K562 (cell line): Measurements from ENCODE around the gene OSCP1. TPM values are rescaled to one million over a fixed set of nuclear protein-coding genes. Genes with fewer than 3 reads are reported as not detected.

ENCODE experiments used
- CBX2 ChIP-seq: fragments of 200-600 bp; sonication (generic); IDR thresholded peaks from one replicate; pipeline ENCODE4 v1.6.1; 2012; ENCODE audit warnings: mild to moderate bottlenecking, low read length, inconsistent platforms; ENCODE audit not compliant: insufficient read depth, poor library complexity, severe bottlenecking
- CHD2 ChIP-seq: IDR thresholded peaks from 2 replicates; pipeline ENCODE4 v1.6.1; 2011; ENCODE audit warnings: low read depth, low read length
- CREB1 ChIP-seq, 2 experiments: sonication (generic) in 1 of 2; formaldehyde crosslinking in 1 of 2; IDR thresholded peaks; 2 replicates each; pipeline versions ENCODE4 v1.6.1 to v1.8.0; 2012 to 2022; ENCODE audit warnings: inconsistent platforms in 1 of 2, mild to moderate bottlenecking in 1 of 2, missing genetic modification reagents in 1 of 2, moderate library complexity in 1 of 2
- ETV1 ChIP-seq: fragments of 450-650 bp; conservative IDR thresholded peaks from 2 replicates; pipeline ENCODE4 v1.6.1; 2016; ENCODE audit warnings: missing genetic modification characterization, control low read depth, low read depth, missing compliant biosample characterization
- GABPB2 ChIP-seq: fragments of 250-450 bp; sonication (Bioruptor Pico); conservative IDR thresholded peaks from 2 replicates; pipeline ENCODE4 v1.5.1; 2021; ENCODE audit warnings: mild to moderate bottlenecking
- HCFC1 ChIP-seq: IDR thresholded peaks from 2 replicates; pipeline ENCODE4 v1.6.1; 2012; ENCODE audit warnings: low read depth, low read length, improper control_type of control experiment
- HNRNPLL ChIP-seq: fragments of 200-400 bp; formaldehyde crosslinking; IDR thresholded peaks from 2 replicates; pipeline ENCODE4 v1.6.1; 2017; ENCODE audit warnings: low read length, low read depth, mild to moderate bottlenecking; ENCODE audit not compliant: poor library complexity, severe bottlenecking
- LCOR ChIP-seq: sonication (generic); formaldehyde crosslinking; IDR thresholded peaks from 2 replicates; pipeline ENCODE4 v1.8.0; 2022; ENCODE audit warnings: mild to moderate bottlenecking, missing genetic modification reagents
- MTF1 ChIP-seq: fragments of 250-450 bp; sonication (Bioruptor Pico); IDR thresholded peaks from 2 replicates; pipeline ENCODE4 v1.9.0; 2021; ENCODE audit warnings: moderate library complexity, mild to moderate bottlenecking, inconsistent platforms, borderline replicate concordance
- NFATC3 ChIP-seq: fragments of 450-650 bp; IDR thresholded peaks from 2 replicates; pipeline ENCODE4 v1.6.1; 2017; ENCODE audit warnings: mild to moderate bottlenecking
- NFXL1 ChIP-seq: fragments of 450-650 bp; formaldehyde crosslinking; IDR thresholded peaks from 2 replicates; pipeline ENCODE4 v1.4.0; 2021; ENCODE audit warnings: mild to moderate bottlenecking
- POLR2AphosphoS2 ChIP-seq: IDR thresholded peaks from 2 replicates; pipeline ENCODE4 v1.6.1; 2012; ENCODE audit warnings: low read length, improper control_type of control experiment
- RFX1 ChIP-seq: fragments of 450-650 bp; IDR thresholded peaks from 2 replicates; pipeline ENCODE4 v1.6.1; 2016; ENCODE audit warnings: mild to moderate bottlenecking, moderate library complexity
- RREB1 ChIP-seq: fragments of 250-450 bp; sonication (Bioruptor Pico); IDR thresholded peaks from 2 replicates; pipeline ENCODE4 v1.4.0; 2020
- SIX5 ChIP-seq, 2 experiments: IDR thresholded peaks; 2 replicates each; pipeline ENCODE4 v1.6.1; 2011; ENCODE audit warnings: low read length in 2 of 2, borderline replicate concordance in 1 of 2, low read depth in 1 of 2, mild to moderate bottlenecking in 1 of 2, moderate library complexity in 1 of 2; ENCODE audit not compliant: insufficient read depth in 1 of 2
- SRSF9 ChIP-seq: fragments of 200-400 bp; formaldehyde crosslinking; IDR thresholded peaks from 2 replicates; pipeline ENCODE4 v1.6.1; 2017; ENCODE audit warnings: low read depth, low read length, borderline replicate concordance
- ZBTB12 ChIP-seq: fragments of 250-450 bp; sonication (Bioruptor Pico); IDR thresholded peaks from 2 replicates; pipeline ENCODE4 v1.4.0; 2020
- ZBTB7A ChIP-seq: IDR thresholded peaks from 2 replicates; pipeline ENCODE4 v1.6.1; 2011; ENCODE audit warnings: low read depth, mild to moderate bottlenecking, low read length, moderate library complexity, borderline replicate concordance; ENCODE audit not compliant: control insufficient read depth
- ZNF436 ChIP-seq: fragments of 250-450, 450-650 bp; sonication (Bioruptor Pico); formaldehyde crosslinking; IDR thresholded peaks from 2 replicates; pipeline ENCODE4 v1.7.0; 2020; ENCODE audit warnings: mild to moderate bottlenecking
- polyA plus RNA-seq, 8 experiments: library from polyadenylated mRNA; depleted of rRNA in 4 of 8; stranded (reverse) in 5 of 8; unstranded in 3 of 8; fragments of >200 nt; fragmentation: Nextera tagmentation in 2 of 8; fragmentation: Illumina TruSeq in 1 of 8; extraction: Ambion mirVana in 2 of 8; extraction: Trizol in 1 of 8; gene quantifications; 2 replicates each; pipeline versions ENCODE4 v1.2.1 to v1.2.3, GENCODE V29; 2011 to 2014; ENCODE audit warnings: inconsistent platforms in 1 of 8, missing spikeins in 1 of 8
- total RNA-seq, 7 experiments: library from RNA; depleted of rRNA in 6 of 7; stranded (reverse); fragments of >200 nt in 6 of 7; fragmentation: Illumina TruSeq in 2 of 7; extraction: Trizol in 2 of 7; gene quantifications; 2 replicates each; pipeline versions ENCODE4 v1.2.1 to v1.2.3, GENCODE V29; 2011 to 2021; ENCODE audit warnings: low replicate concordance in 1 of 7

OSCP1 gene
- total and polyA plus RNA-seq, 9 of the 15 experiments (the other 6 are each of a cell fraction or from before 2014, with no cell fraction given), result 0.15 to 0.40 (median 0.33) TPM; not detected in 5

DNA sequence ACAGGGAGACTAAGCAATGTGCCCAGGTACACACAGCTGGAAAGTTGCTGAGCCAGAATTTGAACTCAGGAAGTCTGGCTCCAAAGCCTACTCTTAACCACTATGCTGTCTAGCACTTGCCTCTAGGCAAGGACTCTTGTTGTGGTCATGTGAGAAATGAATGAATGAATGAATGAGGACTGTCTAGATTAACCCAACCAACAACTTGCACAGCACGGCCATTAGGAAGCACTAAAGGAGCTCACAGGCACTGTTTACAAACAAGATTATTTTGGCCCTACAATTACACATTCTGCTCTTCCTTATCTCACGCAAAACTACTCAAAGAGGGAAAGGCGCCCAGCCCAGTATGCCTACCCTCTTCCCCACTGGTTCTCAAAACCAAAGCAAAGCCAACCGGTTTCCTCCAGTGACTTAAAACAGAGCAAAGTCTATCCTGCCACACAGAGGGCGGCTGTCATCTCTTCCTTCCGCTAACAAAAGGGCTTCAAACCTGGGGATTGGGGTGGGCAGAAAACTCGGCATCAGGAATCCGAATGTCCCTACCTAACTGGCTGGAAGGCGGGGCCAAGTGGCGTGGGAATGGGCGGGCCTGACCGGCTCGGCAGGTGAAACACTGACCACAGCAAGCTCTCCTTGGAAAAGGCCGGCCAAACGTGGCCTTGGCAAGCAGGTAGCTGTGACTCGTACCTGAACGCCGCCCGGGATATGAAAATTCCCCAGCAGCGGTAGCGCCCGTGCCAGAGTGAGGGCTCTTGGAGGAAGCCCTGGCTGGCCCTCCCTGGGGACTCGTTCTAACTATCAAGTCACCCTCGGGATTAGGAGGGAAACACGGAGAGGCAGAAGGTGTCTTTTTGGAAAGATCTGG lies 65.5 kb downstream of the OSCP1 start (continued):
- TF ChIP-seq CREB1 (IDR thresholded peaks at IDR 0.05), result no peak
- TF ChIP-seq CREB1 (CRISPR knock-in tag; IDR thresholded peaks at IDR 0.05), result 0 out of 2 replicates have a peak, but pooled peaks have one; percentile 27
- peak; percentile 42 for TF ChIP-seq HNRNPLL
- no peak for TF ChIP-seq POLR2AphosphoS2
- TF ChIP-seq MTF1 (CRISPR knock-in tag), result no peak
- TF ChIP-seq CBX2, result no peak
- TF ChIP-seq RREB1 (CRISPR knock-in tag), result no peak
- peak; percentile 19; the same call in 1 of the 2 replicates for TF ChIP-seq HCFC1
- TF ChIP-seq ETV1 (tag), result no peak
- TF ChIP-seq NFATC3, result no peak
- no peak for TF ChIP-seq ZBTB7A
- no peak for TF ChIP-seq NFXL1 (CRISPR knock-in tag)
- no peak for TF ChIP-seq ZBTB12 (CRISPR knock-in tag)
- TF ChIP-seq SRSF9, result no peak
- no peak for TF ChIP-seq CHD2
- TF ChIP-seq ZNF436, result no peak
- no peak for TF ChIP-seq SIX5 (IDR thresholded peaks at IDR 0.05; ENCODE audit: borderline replicate concordance in 1 of 2, insufficient read depth in 1 of 2, low read depth in 1 of 2, low read length in 2 of 2)
- TF ChIP-seq GABPB2 (CRISPR knock-in tag), result no peak
- no peak for TF ChIP-seq RFX1
- 0 out of 2 replicates have a peak, but pooled peaks have one; percentile 32 for TF ChIP-seq LCOR (CRISPR knock-in tag)
